ENCODE results near the gene MRPL14. TPM values are rescaled to one million over a fixed set of nuclear protein-coding genes. Genes with fewer than 3 reads are reported as not detected.

The MRPL14 gene
- total and polyA plus RNA-seq, 9 of the 15 experiments (the other 6 are each of a cell fraction or from before 2014, with no cell fraction given): 126 to 424 (median 165) TPM

GRCh38 chr6:44152109-44152461 is 24.8 kb upstream of the MRPL14 start:
- in situ Hi-C loops (cut with MboI): loop anchor here (5.0 kb wide), 1 partner anchor 50 kb away; no protein-coding TSS in a partner anchor
- H3K9ac ChIP-seq (ENCODE audit: insufficient read depth in 1 of 2, low read depth in 2 of 2, low read length in 2 of 2): peak overlapping the region in 1 of 2 experiments; percentile 10; a peak in 2 of 4 replicates
- TF ChIP-seq NFXL1 (CRISPR knock-in tag; IDR thresholded peaks at IDR 0.05): no peak
- 0 out of 4 replicates have a peak, but pooled peaks of 1 of the 2 experiments have one; percentile 0 for TF ChIP-seq SRF (CRISPR knock-in tag; IDR thresholded peaks at IDR 0.05)
- no peak for TF ChIP-seq PHB (CRISPR knock-in tag; IDR thresholded peaks at IDR 0.05)
- TF ChIP-seq MYNN (IDR thresholded peaks at IDR 0.05): no peak
- no peak for TF ChIP-seq MYNN (CRISPR knock-in tag; IDR thresholded peaks at IDR 0.05)
- TF ChIP-seq CEBPB (tag; IDR thresholded peaks at IDR 0.05): no peak
- TF ChIP-seq TSHZ1 (CRISPR knock-in tag; IDR thresholded peaks at IDR 0.05): no peak
- 0 out of 2 replicates have a peak, but pooled peaks have one; percentile 15 for TF ChIP-seq ZNF12 (CRISPR knock-in tag; IDR thresholded peaks at IDR 0.05)
- no peak for TF ChIP-seq SMARCA5 (IDR thresholded peaks at IDR 0.05)
- no peak for TF ChIP-seq RBM25 (IDR thresholded peaks at IDR 0.05; ENCODE audit: low read depth, low read length, severe bottlenecking)
- TF ChIP-seq BMI1 (IDR thresholded peaks at IDR 0.05; ENCODE audit: low read length): no peak
- no peak for TF ChIP-seq ZNF507 (tag; conservative IDR thresholded peaks at IDR 0.05)
- no peak for TF ChIP-seq ZNF408 (CRISPR knock-in tag; IDR thresholded peaks at IDR 0.05; ENCODE audit: low read depth)
- TF ChIP-seq, protein P1, sequence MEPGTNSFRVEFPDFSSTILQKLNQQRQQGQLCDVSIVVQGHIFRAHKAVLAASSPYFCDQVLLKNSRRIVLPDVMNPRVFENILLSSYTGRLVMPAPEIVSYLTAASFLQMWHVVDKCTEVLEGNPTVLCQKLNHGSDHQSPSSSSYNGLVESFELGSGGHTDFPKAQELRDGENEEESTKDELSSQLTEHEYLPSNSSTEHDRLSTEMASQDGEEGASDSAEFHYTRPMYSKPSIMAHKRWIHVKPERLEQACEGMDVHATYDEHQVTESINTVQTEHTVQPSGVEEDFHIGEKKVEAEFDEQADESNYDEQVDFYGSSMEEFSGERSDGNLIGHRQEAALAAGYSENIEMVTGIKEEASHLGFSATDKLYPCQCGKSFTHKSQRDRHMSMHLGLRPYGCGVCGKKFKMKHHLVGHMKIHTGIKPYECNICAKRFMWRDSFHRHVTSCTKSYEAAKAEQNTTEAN (CRISPR knock-in tag; IDR thresholded peaks at IDR 0.05): no peak
- no peak for TF ChIP-seq KAT7 (CRISPR knock-in tag; IDR thresholded peaks at IDR 0.05; ENCODE audit: borderline replicate concordance)
- TF ChIP-seq STAT5A (IDR thresholded peaks at IDR 0.05; ENCODE audit: borderline replicate concordance, low read length): no peak
- TF ChIP-seq, protein P2, sequence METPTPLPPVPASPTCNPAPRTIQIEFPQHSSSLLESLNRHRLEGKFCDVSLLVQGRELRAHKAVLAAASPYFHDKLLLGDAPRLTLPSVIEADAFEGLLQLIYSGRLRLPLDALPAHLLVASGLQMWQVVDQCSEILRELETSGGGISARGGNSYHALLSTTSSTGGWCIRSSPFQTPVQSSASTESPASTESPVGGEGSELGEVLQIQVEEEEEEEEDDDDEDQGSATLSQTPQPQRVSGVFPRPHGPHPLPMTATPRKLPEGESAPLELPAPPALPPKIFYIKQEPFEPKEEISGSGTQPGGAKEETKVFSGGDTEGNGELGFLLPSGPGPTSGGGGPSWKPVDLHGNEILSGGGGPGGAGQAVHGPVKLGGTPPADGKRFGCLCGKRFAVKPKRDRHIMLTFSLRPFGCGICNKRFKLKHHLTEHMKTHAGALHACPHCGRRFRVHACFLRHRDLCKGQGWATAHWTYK (CRISPR knock-in tag; IDR thresholded peaks at IDR 0.05): no peak

More at GRCh38 chr6:44152109-44152461, 24.8 kb upstream of the MRPL14 start:
- H3K4me1 ChIP-seq (replicated peaks in 1 of 2; ENCODE audit: control insufficient read depth in 2 of 2, insufficient read depth in 2 of 2, low read length in 2 of 2): peaks cover 0 to 26% of the 10 kb centered on the region in 2 experiments; a peak in 3 of 5 replicates
- H3K9me3 ChIP-seq (replicated peaks; ENCODE audit: control insufficient read depth, insufficient read depth, low read depth, low read length): no peaks in the 10 kb centered on the region
- no peak overlapping the region for H2AFZ ChIP-seq (ENCODE audit: low read depth, low read length)
- no peak overlapping the region; the same call in 1 of the 2 replicates for H3K4me2 ChIP-seq (ENCODE audit: insufficient read depth, low read length)
- no peak overlapping the region for H3K4me3 ChIP-seq
- peaks cover 3% of the 10 kb centered on the region; the same call in 1 of the 2 replicates for H4K20me1 ChIP-seq (replicated peaks; ENCODE audit: control insufficient read depth, insufficient read depth, low read length)
- no peaks in the 10 kb centered on the region for H3K79me2 ChIP-seq (ENCODE audit: control insufficient read depth, insufficient read depth, low read length)
- CTCF ChIA-PET (ENCODE audit: low intra/inter-chr PET ratio): interaction anchor here (0.6 to 2.2 kb wide), 6 partner anchors 52 to 761 kb away, joined by 3 to 15 read pairs (median 8); partner anchors contain the start of gene VEGFA
- no peak overlapping the region for H3K27ac ChIP-seq (ENCODE audit: extremely low read depth, low read depth, low read length)
- no TSS peak for BruUV-seq (replicated peaks)
- no peaks in the 10 kb centered on the region for H3K9me1 ChIP-seq (ENCODE audit: control insufficient read depth, insufficient read depth, low read length)
- POLR2A ChIA-PET: interaction anchor here (0.7 to 2.3 kb wide), 3 partner anchors 9 to 95 kb away, joined by 4 to 10 read pairs (median 4); partner anchors contain the start of gene HSP90AB1
- 40% methylated on average over 8 of the region's 8 CpGs for WGBS (ENCODE audit: insufficient coverage, low coverage, missing lambda C conversion rate)
- ATAC-seq: peak; percentile 13
- no peak for FAIRE-seq
- intact Hi-C loops (cut with micrococcal nuclease): loop anchor here (1.0 to 5.0 kb wide), 2 partner anchors 35 to 56 kb away; no protein-coding TSS in a partner anchor
- H3K36me3 ChIP-seq (ENCODE audit: control insufficient read depth, insufficient read depth, low read length): peaks cover 60% of the 10 kb centered on the region
- DNase-seq (ENCODE audit: extremely low read depth in 1 of 4, low spot score in 3 of 4): no peak
- H3K27me3 ChIP-seq (ENCODE audit: control insufficient read depth in 2 of 2, insufficient read depth in 2 of 2, low read length in 2 of 2): no peaks in the 10 kb centered on the region

Measured in K562 (cell line).